ENCODE results near the gene KLF3.
A peak's percentile ranks its signal among the peaks of the same experiment; 100 is the strongest.
"Not testable (repeated sequence)": the region's sequence is repeated elsewhere in the genome, so short reads cannot be mapped to it uniquely, and the experiment has no call there.

KLF3 gene

GRCh38 chr4:38624311-38624710 is 39.7 kb upstream of the KLF3 start:
- intact Hi-C loops (cut with DNase I; ENCODE audit: low total_unique reads), result no loop called here

GRCh38 chr4:38625508-38625907 is 38.5 kb upstream of the KLF3 start:
- Histone ChIP-seq H3K36me3 (peaks cover 0 to 4% (median 0%) of the 10 kb centered on the region in 3 donors), H3K4me1 (no peaks in the 10 kb centered on the region), H3K27me3 (no peaks in the 10 kb centered on the region), H3K4me3 (no peak overlapping the region), H3K27ac (no peak overlapping the region), H3K9me3 (no peaks in the 10 kb centered on the region)
- no peak for DNase-seq
- intact Hi-C loops (cut with DNase I; ENCODE audit: low total_unique reads), result no loop called here
- no peak for TF ChIP-seq CTCF (IDR thresholded peaks at IDR 0.05)

More at GRCh38 chr4:38624311-38624710, 39.7 kb upstream of the KLF3 start:
- H3K4me1 ChIP-seq, result no peaks in the 10 kb centered on the region
- no peaks in the 10 kb centered on the region for H3K27me3 ChIP-seq
- H3K27ac ChIP-seq, result no peak overlapping the region
- H3K9me3 ChIP-seq, result no peaks in the 10 kb centered on the region
- no peak for TF ChIP-seq CTCF (IDR thresholded peaks at IDR 0.05)
- DNase-seq, result no peak
- peaks cover 0 to 4% (median 0%) of the 10 kb centered on the region in 3 donors for H3K36me3 ChIP-seq
- H3K4me3 ChIP-seq, result no peak overlapping the region

GRCh38 chr4:38626901-38627444 is 37.0 kb upstream of the KLF3 start:
- DNase-seq; intact Hi-C loops (cut with DNase I; ENCODE audit: low total_unique reads); H3K4me1 ChIP-seq; H3K27me3 ChIP-seq; H3K9me3 ChIP-seq; H3K36me3 ChIP-seq; H3K4me3 ChIP-seq; H3K27ac ChIP-seq: not testable (repeated sequence)

GRCh38 chr4:38630519-38630918 is 33.5 kb upstream of the KLF3 start:
- H3K27ac ChIP-seq, result no peak overlapping the region
- intact Hi-C loops (cut with DNase I; ENCODE audit: low total_unique reads), result no loop called here
- H3K4me1 ChIP-seq, result peaks cover 0 to 15% (median 11%) of the 10 kb centered on the region in 4 donors
- no peak for DNase-seq
- no peak overlapping the region for H3K4me3 ChIP-seq
- no peaks in the 10 kb centered on the region for H3K9me3 ChIP-seq
- no peaks in the 10 kb centered on the region for H3K27me3 ChIP-seq
- no peak for TF ChIP-seq CTCF (IDR thresholded peaks at IDR 0.05)
- H3K36me3 ChIP-seq, result peaks cover 0 to 4% (median 0%) of the 10 kb centered on the region in 3 donors

GRCh38 chr4:38634047-38634759 is 29.8 kb upstream of the KLF3 start:
- peak overlapping the region; percentile 57 to 61 for H3K27ac ChIP-seq
- no peak for TF ChIP-seq CTCF (IDR thresholded peaks at IDR 0.05)

GRCh38 chr4:38639242-38639641 is 24.8 kb upstream of the KLF3 start:
- H3K9me3 ChIP-seq, result no peaks in the 10 kb centered on the region
- no peak overlapping the region for H3K4me3 ChIP-seq
- peaks cover 0 to 22% (median 5%) of the 10 kb centered on the region in 4 donors for H3K4me1 ChIP-seq
- intact Hi-C loops (cut with DNase I; ENCODE audit: low total_unique reads), result no loop called here
- no peak for TF ChIP-seq CTCF (IDR thresholded peaks at IDR 0.05)
- no peak for DNase-seq
- no peaks in the 10 kb centered on the region for H3K36me3 ChIP-seq
- no peaks in the 10 kb centered on the region for H3K27me3 ChIP-seq
- H3K27ac ChIP-seq, result no peak overlapping the region

More at GRCh38 chr4:38634047-38634759, 29.8 kb upstream of the KLF3 start:
- intact Hi-C loops (cut with DNase I; ENCODE audit: low total_unique reads), result no loop called here
- DNase-seq, result no peak
- H3K36me3 ChIP-seq, result no peaks in the 10 kb centered on the region
- H3K4me1 ChIP-seq, result peaks cover 0 to 29% (median 11%) of the 10 kb centered on the region in 4 donors
- no peaks in the 10 kb centered on the region for H3K27me3 ChIP-seq
- H3K4me3 ChIP-seq, result no peak overlapping the region
- H3K9me3 ChIP-seq, result no peaks in the 10 kb centered on the region
